ENCODE measurements around the gene KCNAB3. TPM values are rescaled to one million over a fixed set of nuclear protein-coding genes. Genes with fewer than 3 reads are reported as not detected.

The KCNAB3 gene
- polyA plus RNA-seq, 1 donor, result 4.7 TPM

DNA sequence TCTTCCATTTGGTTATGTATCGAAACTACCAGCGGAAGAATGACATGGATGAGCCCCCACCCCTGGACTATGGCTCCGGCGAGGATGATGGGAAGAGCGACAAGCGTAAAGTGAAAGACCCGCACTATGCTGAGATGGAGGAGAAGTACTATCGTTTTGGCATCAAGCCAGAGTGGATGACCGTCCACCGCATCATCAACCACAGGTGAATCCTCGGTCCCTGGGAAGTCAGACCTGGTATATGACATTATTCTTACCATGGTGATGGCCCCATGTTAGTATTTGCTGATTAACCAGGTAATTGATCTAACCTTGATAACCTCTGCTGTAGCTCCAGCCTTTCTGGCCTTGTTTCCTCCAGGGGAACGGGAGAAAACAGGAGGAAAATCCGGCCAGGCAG, 32.6 kb downstream of the KCNAB3 start:
- DNase-seq, result no peak

DNA sequence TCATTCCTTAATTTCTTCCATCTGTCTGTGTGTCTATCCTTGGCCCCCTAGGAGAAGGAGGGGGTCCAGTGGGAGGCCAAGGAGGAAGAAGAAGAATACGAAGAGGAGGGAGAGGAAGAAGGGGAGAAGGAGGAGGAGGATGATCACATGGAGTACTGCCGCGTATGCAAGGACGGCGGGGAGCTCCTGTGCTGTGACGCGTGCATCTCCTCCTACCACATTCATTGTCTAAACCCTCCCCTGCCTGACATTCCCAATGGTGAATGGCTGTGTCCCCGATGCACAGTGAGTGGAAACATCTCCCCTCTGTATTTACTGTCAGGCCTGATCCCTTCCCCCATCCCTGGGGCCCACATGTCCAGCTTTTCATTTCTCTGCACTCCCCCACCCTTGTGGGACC, 34.8 kb downstream of the KCNAB3 start:
- DNase-seq, result no peak

DNA sequence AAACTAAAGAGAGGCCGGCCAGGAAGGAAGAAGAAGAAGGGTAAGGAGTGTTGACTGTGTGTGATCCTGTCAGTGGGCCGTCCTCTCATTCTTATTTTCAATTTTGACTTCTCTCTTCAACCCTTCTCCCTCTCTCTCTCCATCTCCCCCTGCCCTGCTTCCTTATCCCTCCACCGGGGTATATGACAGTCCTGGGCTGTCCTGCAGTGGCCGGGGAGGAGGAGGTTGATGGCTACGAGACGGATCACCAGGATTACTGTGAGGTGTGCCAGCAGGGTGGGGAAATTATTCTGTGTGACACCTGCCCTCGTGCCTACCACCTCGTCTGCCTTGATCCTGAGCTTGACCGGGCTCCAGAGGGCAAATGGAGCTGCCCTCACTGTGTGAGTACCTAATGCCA, 35.4 kb downstream of the KCNAB3 start:
- DNase-seq, result no peak

DNA sequence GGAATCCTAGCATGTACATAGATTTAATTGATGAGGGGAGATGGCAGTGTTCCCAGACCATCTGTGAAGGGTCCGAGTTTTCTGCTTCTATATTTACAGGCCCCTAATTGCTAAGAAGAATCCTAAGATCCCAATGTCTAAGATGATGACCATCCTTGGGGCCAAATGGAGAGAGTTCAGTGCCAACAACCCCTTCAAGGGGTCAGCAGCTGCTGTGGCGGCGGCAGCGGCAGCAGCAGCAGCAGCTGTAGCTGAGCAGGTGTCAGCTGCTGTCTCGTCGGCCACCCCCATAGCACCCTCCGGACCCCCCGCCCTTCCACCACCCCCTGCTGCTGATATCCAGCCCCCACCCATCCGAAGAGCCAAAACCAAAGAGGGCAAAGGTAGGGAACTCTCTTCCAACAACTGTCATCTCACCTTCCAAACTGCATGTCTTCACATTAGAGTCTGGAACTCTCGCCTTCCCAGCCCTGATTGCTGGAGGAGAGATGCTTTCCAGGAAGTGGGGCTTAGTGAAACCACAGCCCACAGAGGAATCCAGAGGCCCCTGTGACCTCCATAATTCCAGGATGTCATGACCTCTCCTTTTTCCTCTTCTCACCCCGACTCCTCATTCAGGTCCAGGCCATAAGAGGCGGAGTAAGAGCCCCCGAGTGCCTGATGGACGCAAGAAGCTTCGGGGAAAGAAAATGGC, 36.3 kb downstream of the KCNAB3 start:
- no peak for DNase-seq

DNA sequence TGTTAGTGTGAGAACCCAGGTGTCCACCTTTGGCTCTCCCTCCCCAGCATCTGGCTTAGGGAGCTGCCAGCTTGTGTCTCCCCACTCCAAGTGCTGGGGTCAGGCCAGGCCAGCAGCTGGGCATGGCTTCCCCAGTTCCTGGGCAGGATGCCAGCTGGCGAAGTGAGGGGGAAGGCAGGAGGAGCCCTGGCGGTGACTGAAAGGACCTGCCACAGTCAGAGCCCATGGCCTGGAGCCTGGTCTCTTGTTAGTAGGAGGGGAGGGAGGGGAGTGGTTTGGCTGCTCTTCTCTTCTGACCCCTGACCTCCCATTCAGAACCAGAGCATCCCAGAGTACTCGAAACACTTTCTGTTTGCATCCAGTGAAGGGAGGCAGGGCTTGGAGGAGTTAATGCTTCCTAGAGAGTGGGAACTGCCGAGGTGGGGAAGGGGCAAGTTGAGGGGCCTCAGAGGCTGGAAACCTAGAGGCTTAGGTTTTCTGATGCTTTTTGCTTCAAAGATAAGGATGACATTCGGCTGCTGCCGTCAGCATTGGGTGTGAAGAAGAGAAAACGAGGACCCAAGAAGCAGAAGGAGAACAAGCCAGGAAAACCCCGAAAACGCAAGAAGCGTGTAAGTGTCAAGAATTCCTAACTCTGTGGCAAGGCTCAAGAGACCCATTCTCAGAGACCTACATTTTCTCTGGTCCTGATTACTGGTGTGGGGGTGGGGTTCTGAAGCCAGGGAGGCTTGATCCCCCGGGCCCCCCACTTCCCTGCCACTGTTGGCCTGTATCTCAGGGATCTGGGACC, 40.3 kb downstream of the KCNAB3 start:
- peak; percentile 88 for DNase-seq

DNA sequence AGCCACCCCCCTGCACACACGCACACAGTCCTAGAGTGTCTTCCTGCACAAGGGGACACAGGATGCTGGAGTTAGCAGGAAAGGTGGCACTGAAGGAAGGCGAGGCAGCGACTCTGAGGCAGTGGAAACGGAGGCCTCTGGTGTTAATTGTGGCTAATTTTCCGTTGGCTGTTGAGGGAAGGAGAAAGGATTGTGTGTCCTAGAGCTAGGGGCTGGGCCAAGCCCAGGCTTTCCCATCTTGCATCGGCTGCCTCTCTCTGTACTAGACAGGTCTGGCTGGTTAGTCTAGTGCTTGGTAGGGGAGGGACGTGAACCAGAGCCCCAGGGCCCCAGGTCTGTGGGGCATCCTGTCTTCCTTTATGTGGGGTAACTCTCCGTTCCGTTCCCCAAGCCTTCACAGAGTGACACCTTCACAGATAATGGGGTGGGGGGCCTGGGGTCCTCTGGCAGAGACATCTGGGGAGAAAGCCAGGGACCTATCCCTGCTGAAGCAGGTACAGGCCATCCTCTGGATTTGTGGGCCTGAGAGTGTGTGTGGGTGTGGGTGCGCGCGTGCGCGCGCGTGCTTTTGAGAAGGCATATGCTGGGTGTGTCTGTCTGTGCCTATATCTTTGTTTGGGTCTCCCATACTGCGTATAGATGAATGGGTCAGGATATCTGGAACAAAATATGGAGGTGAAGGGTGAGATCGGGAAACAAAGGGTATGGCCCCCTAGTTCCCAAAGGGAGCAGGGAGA, 41.3 kb downstream of the KCNAB3 start, which contains the start of gene CHD3:
Gene CHD3 (plus strand): TSS at position 606 of the 737 bp plus-strand sequence. CDS start 212 bp downstream, outside the sequence.
- peak; percentile 53 for DNase-seq

DNA sequence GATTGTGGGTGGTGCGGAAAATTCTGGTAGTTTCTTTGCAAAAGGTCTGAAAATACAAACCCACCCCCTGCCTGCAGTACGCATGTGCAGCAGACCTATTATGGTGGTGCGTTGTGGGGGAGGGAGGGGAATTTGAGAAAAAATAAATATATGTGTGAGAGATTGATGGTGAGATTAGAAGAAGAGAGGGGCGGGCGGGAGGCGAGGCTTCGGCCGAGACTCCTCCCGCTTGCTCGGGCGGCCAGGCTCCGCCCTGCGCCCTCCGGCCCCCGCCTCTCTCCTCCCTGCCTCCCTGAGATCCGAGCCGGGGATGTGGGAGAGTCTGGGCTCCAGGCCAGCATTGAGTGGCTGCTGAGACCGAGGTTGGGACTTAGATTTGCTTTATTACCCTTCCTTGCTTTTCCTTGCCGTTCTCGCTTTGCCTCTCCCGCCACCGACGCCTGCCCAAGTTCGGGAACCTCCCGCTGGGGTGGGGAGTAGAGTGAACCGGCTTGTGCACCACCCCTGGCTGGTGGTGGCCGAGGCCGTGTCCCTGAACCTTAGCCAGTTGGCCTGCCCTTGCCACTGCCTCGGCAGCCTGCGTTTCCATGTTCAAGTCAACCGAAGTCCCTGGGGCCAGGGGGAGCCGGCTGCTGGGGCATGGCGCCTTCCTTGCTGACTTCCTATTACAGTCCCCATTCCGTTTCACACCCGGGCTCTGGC, 42.0 kb downstream of the KCNAB3 start:
- peak; percentile 97 for DNase-seq

DNA sequence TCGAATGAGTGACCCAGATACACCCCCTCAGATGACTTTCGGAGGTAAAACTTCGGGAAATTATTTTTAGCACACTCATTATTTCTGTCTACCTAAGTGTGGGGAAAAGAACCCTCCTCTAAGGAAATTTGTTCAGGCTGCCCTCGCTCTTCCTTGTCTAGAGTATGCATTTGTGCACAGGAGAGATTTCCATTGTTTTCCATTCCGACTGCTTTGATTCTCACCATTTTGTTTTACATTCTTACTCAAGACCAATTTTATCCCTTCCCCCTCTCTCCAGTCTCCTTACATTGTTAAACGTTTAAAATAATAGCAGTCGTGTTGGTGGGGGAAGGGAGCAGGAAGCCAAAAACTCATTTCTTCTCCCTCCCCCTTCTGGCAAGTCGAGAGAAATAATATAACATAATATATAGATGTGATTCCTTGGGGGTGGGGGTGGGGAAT, 42.6 kb downstream of the KCNAB3 start:
- no peak for DNase-seq

DNA sequence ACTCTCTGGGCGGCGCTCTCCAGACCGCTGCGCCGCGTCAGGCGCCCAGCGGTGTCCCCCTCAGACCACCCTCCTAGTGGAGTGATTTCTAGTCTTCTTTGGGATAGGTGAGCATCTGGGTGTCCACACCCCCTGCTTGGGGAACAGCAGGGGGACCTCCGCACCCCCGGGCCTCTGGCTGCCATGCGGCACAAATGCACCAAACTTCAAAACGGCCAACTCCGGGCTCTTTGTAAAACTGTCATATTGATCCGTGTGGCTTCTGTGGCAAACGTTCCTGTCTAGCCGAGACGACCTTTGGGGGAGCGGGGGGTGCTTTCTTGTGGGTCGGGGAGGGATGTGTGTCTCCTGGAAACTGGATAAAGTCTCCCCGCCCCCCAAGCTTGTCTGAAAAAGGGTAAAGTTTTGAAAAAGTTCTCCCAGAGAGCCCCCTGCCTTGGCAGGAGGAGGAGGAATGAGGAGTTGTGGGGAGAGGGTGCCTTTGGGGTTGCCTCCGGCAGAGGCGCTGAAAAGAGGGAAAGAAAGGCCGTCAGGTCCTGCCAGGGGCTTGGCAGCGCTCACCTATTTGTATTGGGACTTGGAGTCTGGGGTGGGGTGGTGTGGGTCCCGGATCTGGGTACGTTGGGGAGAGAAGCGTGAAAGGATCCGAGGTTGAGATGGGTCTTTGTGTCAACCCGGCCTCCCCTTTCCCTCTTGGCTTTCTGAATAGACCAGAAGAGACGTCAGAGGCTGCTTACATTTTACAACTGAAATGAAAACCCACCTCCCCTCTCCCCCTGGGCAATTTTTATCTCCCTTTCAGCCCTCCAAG, 43.2 kb downstream of the KCNAB3 start:
- DNase-seq, result peak; percentile 57

DNA sequence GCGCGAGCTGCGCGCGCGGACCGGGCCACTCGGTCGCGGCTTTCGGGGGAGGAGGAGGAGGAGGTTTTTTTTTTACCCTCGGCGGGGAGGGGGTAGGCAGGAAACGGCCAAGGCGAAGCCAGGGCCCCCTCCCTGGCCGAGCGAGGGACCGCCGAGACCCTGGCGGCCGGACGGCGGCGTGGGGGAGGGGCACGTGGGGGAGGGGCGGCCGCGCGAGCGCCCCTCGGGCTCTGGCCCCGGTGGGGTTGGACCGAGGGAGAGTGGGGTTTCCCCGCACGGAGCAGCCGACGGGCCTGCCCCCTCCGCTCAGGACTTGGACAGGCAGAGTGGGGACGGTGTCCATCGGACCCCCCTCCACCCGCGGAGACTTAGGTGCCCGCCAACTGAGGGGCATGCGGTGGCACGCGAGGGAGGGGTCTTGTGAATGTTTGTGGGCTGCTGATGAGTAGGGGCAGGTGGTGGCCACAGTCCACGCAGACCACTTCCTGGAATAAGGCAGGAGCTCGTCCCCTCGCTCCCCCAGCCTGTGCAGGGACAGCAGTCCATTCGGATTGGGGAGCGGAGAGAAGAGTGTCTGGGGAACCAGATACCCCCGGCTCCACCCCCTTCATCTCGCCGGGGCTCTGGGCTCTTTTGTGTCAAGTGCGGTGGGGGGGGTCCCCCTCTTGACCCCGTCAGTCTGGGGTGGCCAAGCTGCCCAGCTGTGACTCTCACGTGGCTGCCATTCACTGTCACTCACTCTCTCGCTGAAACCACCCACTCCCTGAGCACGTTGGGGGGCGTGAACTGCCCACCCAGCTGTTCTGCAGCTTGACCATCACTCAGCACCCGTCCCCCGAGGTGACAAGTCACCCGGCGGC, 44.1 kb downstream of the KCNAB3 start:
- DNase-seq, result peak; percentile 60

DNA sequence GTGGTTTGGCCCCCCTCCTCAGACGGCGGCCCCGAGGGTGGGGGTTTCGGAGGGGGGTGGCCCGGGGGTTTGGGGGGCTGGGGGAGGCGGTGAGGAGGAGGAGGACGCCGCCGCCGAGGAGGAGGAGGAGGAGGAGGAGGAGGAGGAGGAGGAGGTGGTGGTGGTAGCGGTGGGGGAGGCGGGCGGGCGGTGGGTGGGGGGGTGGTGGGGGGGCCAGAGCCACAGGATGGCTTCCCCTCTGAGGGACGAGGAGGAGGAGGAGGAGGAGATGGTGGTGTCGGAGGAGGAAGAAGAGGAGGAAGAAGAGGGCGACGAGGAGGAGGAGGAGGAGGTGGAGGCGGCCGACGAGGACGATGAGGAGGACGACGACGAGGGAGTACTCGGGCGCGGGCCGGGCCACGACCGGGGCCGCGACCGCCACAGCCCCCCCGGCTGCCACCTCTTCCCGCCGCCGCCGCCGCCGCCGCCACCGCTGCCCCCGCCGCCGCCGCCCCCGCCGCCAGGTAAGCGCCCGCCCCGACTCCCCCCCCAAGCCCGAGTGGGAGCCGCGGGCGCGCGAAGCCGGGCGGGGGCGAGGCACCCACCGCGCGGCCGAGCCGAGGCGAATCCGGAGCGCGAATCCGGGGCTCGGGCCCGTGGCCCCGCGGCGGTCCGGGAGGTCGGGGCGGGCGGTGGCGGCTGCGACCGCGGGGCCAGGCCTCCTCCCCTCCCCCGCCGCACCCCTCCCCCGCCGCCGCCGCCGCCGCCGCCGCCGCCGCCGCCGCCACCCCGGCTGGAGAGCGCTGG, 44.9 kb downstream of the KCNAB3 start:
- no peak for DNase-seq

DNA sequence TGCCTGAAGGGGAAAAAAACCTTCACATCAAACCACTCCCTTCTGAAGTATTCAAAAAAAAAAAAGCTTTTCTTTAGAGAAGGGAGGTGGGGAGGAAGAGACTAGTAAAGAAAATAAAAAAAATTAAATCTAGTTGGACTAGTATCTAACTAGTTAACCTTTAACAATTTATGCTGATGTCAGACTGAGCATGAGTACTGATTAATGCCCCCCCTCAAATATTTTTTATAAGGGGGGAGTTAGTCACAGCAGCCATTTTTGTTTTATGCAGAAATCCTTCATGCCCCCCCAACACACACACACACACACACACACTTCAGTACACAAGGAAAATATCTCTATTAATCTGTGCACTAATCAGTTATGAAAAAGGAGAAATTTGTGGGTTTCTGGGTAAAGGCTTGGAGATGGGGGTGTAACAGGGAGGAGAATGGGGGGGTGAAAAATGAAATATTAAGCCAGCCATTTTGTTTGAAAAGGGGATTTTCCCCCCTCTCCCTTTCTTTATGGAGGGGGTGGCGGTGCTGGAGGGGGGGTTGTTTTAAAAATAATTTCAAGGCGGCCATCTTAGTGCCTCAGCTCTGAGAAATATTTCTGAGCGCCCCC, 45.8 kb downstream of the KCNAB3 start:
- DNase-seq, result peak; percentile 42

DNA sequence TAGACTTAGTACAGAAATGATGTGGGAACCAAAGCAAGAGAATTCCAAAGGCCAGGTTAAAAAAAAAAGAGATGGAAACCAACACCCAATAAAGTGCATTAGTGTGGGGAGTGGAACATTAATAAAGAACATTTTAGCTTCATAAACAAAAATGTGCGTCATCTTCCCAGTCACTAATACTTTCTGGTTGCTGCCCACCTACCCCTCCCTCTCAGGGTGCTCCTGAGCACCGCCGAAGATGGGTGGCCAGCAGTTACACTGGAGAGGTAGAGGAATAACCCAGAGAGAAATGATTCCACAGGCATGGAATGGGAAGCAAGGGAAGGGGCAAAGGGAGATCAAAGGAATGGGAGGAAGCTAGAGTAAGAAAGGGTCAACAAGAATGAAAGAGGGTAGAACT, 47.0 kb downstream of the KCNAB3 start:
- no peak for DNase-seq

DNA sequence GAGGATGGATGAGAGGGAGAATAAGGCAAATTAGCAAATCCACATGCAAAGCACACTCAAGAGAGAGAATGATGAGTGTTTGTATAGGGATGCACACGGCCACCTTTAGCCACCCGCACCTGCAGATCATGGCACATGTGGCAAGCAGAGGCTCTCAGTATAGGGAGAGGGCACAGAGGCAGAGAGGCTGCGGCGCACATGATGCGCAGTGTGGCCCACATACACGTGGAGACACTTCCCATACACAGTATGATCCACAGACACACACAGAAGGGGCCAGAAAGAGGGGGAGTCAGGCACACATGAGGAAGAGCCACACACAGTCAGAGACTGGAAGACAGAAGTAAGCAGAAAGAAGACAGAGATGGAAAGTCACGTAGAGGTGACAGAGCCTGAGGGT, 47.6 kb downstream of the KCNAB3 start:
- DNase-seq, result no peak

DNA sequence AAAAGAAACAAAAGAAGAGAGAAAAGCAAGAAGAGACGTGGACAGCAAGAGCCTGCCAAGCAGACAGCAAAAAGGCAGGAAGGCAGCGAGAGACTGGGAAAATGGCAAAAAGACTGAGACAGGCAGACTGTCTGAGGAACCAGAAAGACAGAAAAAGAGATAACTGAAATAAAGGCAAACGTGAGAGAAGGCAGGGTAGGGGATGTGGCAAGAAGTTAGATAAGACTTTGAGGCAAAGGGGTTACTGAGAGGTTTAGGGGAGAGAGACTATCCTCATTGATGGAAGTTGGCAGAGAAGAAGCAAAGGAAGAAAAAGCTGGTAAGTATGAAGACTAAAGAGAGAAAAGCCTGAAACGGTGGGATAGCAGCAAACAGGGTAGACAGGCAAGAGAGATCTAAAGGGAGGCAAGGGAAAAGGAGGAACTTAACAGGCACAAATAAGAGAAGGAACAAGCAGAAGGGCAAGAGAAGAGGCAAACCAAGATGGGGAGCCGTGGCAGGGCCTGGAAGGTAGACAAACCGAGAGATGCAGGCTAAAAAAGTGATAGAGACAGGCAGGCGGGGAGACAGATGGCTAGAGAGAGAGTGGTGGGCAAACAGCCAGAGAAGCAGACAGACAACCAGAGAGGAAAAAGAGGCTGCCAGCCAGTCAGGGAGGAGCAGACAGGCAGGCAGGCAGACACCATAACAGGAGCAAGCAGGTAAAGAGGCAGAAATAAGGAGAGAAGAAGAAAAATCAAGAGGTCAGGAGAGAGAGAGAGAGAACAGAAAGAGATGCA, 48.2 kb downstream of the KCNAB3 start:
- no peak for DNase-seq

DNA sequence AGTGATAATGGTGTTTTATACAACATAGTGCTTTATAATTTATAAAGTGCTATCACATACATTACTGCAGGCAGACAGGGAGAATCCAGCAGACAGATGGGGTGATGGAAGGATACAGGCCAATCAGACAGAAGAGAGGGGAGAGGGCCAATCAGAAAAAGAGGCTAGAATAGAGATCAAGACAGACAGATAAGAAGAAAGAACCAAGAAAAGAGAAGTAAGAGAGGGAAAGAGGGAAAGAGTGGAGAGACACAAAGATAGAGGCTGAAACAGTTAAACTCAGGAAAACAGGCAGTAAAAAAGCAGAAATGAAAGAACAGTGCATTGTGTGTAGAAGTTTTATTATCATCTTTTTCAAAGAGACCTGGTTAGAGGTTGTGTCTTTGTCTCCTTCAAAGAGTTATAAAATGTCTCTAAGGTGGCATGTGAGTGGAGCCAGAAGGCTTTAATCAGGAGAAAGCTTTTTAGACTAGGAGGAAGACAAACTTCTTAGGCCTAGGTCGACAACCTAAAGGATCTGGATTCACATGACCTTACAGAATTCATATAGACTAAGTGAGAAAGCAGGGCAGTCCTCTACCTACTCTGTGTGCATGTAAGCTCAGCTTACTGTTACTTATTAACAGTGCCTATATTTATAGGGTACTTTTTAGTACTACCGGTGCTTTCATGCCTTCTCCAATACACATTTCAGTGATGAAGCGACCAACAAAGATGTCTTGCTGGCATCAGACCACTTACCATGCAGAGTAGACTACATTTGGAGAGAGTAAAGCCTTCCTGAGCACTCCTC, 49.4 kb downstream of the KCNAB3 start:
- no peak for DNase-seq

DNA sequence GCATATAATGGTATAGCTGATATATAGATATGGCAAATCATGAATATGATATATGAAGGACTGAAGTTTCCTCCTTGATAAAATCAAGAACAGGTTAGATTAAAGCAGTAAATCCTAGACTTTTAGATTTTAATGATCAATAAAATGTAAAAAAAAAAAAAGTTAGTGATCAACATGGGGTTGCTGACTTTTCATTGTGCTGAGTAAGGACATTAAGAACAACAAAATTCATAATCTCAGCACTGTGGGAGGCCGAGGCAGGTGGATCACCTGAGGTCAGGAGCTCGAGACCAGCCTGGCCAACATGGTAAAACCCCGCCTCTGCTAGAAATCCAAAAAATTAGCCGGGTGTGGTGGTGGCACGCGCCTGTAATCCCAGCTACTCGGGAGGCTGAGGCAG, 51.4 kb downstream of the KCNAB3 start:
- DNase-seq, result no peak

Measured in hindlimb muscle (tissue), 1 donor.